ENCODE results near the gene MTPN.

MTPN gene

DNA sequence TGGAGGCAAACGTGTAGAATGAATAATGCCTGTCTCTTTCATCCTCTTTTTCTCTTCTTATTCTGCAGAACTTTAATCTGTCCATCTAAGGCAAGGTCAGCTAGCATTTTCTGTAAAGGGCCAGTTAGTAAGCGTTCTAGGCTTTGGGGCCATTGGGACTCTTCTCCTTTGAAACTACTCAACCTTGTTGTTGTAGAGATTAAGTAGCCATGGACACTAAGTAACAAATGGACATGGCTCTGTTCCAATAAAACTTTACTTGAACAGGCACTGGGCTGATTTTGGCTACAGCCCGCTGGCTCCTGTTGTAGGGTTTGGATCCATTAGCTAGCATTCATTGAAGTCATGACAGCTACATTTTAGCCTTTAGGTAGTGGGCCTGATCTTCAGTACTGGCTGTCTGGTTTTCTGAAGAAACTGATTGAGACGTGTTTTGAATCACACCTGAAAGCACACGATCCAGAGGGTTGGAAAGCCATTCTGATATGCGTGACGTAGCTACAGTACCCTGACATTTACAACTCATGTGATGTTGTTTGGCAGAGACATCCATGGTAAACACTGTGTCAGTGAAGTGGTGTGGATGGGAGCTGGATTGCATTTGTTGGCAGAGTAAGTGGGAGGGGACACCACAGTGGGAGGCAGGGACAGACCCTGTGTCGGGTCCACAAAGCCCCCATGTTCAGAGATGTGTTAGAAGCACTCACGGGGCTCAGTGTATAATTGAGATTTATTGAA is 92.5 kb downstream of the MTPN start:
- no peak for DNase-seq (ENCODE audit: low read depth)

DNA sequence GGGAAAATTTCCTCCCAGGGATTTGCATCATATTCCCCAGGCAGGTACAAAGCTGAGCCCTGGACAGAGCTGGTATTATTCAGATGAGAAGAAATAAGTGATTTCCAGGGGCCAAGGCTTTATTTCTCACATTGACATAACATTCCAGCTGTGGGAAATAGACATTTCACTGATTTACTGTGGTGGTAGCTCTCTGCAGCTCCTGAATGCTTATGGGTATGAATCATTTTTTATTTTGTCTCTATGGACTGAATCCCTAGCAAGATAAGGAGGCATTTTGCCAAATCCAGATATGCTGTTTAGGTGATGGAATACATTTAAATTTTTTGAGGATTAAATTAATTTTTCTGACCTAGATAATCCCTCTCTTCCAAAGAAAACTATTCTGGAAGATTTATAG is 97.9 kb downstream of the MTPN start:
- no peak for DNase-seq (ENCODE audit: low read depth)

DNA sequence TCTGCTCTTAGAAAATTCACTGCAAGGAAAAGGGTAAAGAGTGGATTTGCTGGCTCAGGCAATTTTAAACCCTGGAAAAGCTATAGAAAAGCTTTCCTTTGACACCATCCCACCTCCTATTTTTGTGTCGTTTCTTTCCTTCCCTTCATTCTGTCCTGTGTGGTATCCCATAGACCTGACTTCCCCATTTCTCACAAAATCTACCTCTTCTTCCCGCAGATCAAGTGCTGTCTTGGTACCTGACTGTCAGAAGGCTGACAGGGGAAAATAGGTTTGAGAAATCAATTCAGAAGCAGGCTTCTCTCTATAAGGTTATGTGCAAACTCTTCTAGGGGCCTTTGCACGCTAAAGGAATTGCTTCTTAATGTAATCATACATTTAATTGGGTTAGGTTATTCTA is 98.9 kb downstream of the MTPN start:
- no peak for DNase-seq (ENCODE audit: low read depth)

DNA sequence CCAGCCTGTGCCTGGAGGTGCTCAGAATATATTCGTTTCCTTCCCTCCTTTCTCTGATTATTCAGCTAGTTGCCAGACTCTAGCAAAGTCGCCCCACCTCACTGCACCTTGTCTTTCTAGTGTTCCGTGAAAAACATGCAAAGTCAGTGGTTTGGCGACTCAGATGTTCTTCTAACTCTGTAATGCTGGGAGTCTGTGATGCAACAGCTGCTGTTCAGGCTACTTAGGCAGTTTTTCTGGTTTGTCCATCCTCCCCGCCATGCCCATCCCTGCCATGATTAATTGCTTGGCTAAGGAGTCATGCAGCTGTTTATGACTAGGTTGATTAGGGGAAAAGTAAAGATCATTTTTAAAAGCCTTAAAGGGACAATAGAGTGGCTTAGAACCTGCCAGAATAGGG is 99.4 kb downstream of the MTPN start:
- no peak for DNase-seq (ENCODE audit: low read depth)
